Neural crest cell (in vitro differentiated cells): ENCODE results near the gene LRMDA. TPM values are rescaled to one million over a fixed set of nuclear protein-coding genes. Genes with fewer than 3 reads are reported as not detected.
A peak's percentile ranks its signal among the peaks of the same experiment; 100 is the strongest.

Experiments
- DNase-seq: peaks from one replicate; pipeline ENCODE4 v3.0.0; 2021; ENCODE audit warnings: low read depth, mixed read lengths, low spot score
- H3K27ac Mint-ChIP-seq: one replicate; pipeline ENCODE4 v1.8.0; 2021; ENCODE audit warnings: mild to moderate bottlenecking, mixed read lengths; ENCODE audit not compliant: unreplicated experiment
- H3K27me3 Mint-ChIP-seq: 2 replicates; pipeline ENCODE4 v1.8.0; 2021; ENCODE audit warnings: low read depth, mild to moderate bottlenecking, mixed read lengths
- H3K36me3 Mint-ChIP-seq: 2 replicates; pipeline ENCODE4 v1.8.0; 2021; ENCODE audit warnings: low read depth, mild to moderate bottlenecking, mixed read lengths
- H3K4me1 Mint-ChIP-seq: 2 replicates; pipeline ENCODE4 v1.8.0; 2021; ENCODE audit warnings: mixed read lengths
- H3K4me3 Mint-ChIP-seq: one replicate; pipeline ENCODE4 v1.8.0; 2021; ENCODE audit warnings: mild to moderate bottlenecking, mixed read lengths
- H3K9me3 Mint-ChIP-seq: 2 replicates; pipeline ENCODE4 v1.8.0; 2021; ENCODE audit warnings: mixed read lengths
- CTCF ChIP-seq: fragments of 200-600 bp; sonication (generic); conservative IDR thresholded peaks from 2 replicates; pipeline ENCODE4 v1.5.0; 2021; ENCODE audit warnings: antibody characterized with exemption, mild to moderate bottlenecking
- total RNA-seq: library from RNA; stranded (reverse); gene quantifications from 2 replicates; pipeline ENCODE4 v1.2.1, GENCODE V29; 2021

LRMDA gene
- total RNA-seq, 1 donor from 2014 or later, result 3.1 TPM

GRCh38 chr10:75450644-75451640, 19.5 kb downstream of the LRMDA start:
- Mint-ChIP-seq H3K9me3 (peaks cover 5% of the 10 kb centered on the region), H3K27me3 (peaks cover 3% of the 10 kb centered on the region), H3K36me3 (peaks cover 10% of the 10 kb centered on the region), H3K27ac (no peak overlapping the region), H3K4me3 (peak overlapping the region; percentile 15), H3K4me1 (peaks cover 45% of the 10 kb centered on the region)
- DNase-seq, result no peak
- TF ChIP-seq CTCF, result no peak

- peaks cover under 1% of the 10 kb centered on the region for H3K36me3 Mint-ChIP-seq
- no peak overlapping the region for H3K27ac Mint-ChIP-seq
- no peak for DNase-seq
- TF ChIP-seq CTCF, result no peak
- H3K4me3 Mint-ChIP-seq, result peak overlapping the region; percentile 20
- peaks cover 3% of the 10 kb centered on the region for H3K27me3 Mint-ChIP-seq
- H3K9me3 Mint-ChIP-seq, result no peaks in the 10 kb centered on the region
- H3K4me1 Mint-ChIP-seq, result peaks cover 45% of the 10 kb centered on the region
Measured at GRCh38 chr10:75451831-75452230, 20.4 kb downstream of the LRMDA start.

- Mint-ChIP-seq H3K27me3 (peaks cover 3% of the 10 kb centered on the region), H3K36me3 (no peaks in the 10 kb centered on the region), H3K27ac (no peak overlapping the region), H3K4me3 (no peak overlapping the region), H3K9me3 (no peaks in the 10 kb centered on the region), H3K4me1 (peaks cover 45% of the 10 kb centered on the region)
- no peak for TF ChIP-seq CTCF
- no peak for DNase-seq
Measured at GRCh38 chr10:75452997-75453396, 21.6 kb downstream of the LRMDA start.

GRCh38 chr10:75456122-75456521, 24.7 kb downstream of the LRMDA start:
- TF ChIP-seq CTCF, result no peak
- Mint-ChIP-seq H3K36me3 (peaks cover 2% of the 10 kb centered on the region), H3K4me3 (no peak overlapping the region), H3K27me3 (peaks cover 3% of the 10 kb centered on the region), H3K27ac (no peak overlapping the region), H3K9me3 (no peaks in the 10 kb centered on the region), H3K4me1 (peaks cover 19% of the 10 kb centered on the region)
- DNase-seq, result no peak

GRCh38 chr10:75460059-75460458, 28.6 kb downstream of the LRMDA start:
- no peak overlapping the region for H3K27ac Mint-ChIP-seq
- H3K4me1 Mint-ChIP-seq, result peaks cover 10% of the 10 kb centered on the region

More at GRCh38 chr10:75460059-75460458, 28.6 kb downstream of the LRMDA start:
- no peak for TF ChIP-seq CTCF
- Mint-ChIP-seq H3K27me3 (no peaks in the 10 kb centered on the region), H3K9me3 (no peaks in the 10 kb centered on the region), H3K36me3 (peaks cover 2% of the 10 kb centered on the region), H3K4me3 (no peak overlapping the region)
- no peak for DNase-seq
